SK-N-SH treated with all-trans-retinoic acid at 6 μM for 48 hours (cell line): ENCODE data around the gene TBX19.

Experiments used
- ATAC-seq: fragments of 200-7000 bp; cut with Tn5 transposase; 3 replicates; pipeline ENCODE4 v1.9.1; 2020; ENCODE audit warnings: mild to moderate bottlenecking, moderate library complexity
- ARNTL ChIP-seq: fragments of 450-650 bp; formaldehyde crosslinking; IDR thresholded peaks from 2 replicates; pipeline ENCODE4 v1.5.0; 2020; ENCODE audit warnings: low read depth, mild to moderate bottlenecking, moderate library complexity, borderline replicate concordance
- BACH2 ChIP-seq: fragments of 250-450 bp; sonication (Bioruptor Pico); IDR thresholded peaks from 2 replicates; pipeline ENCODE4 v1.9.0; 2021; ENCODE audit warnings: mild to moderate bottlenecking, borderline replicate concordance
- CREB5 ChIP-seq: fragments of 250-450 bp; sonication (Bioruptor Pico); IDR thresholded peaks from 2 replicates; pipeline ENCODE4 v1.5.1; 2020; ENCODE audit warnings: low read depth, mild to moderate bottlenecking, moderate library complexity
- CSDC2 ChIP-seq: fragments of 250-450 bp; sonication (Bioruptor Pico); IDR thresholded peaks from 2 replicates; pipeline ENCODE4 v1.5.0; 2020; ENCODE audit warnings: mild to moderate bottlenecking, moderate library complexity
- CSRNP3 ChIP-seq: fragments of 250-450 bp; sonication (Bioruptor Pico); IDR thresholded peaks from 2 replicates; pipeline ENCODE4 v1.5.1; 2021; ENCODE audit warnings: mild to moderate bottlenecking, moderate library complexity
- ESRRG ChIP-seq: fragments of 250-450 bp; sonication (Bioruptor Pico); IDR thresholded peaks from 2 replicates; pipeline ENCODE4 v1.6.1; 2021; ENCODE audit warnings: mild to moderate bottlenecking
- GLIS3 ChIP-seq: fragments of 250-450 bp; sonication (Bioruptor Pico); IDR thresholded peaks from 2 replicates; pipeline ENCODE4 v1.5.0; 2020; ENCODE audit warnings: mild to moderate bottlenecking, moderate library complexity
- ISL1 ChIP-seq: fragments of 250-450 bp; sonication (Bioruptor Pico); IDR thresholded peaks from 2 replicates; pipeline ENCODE4 v2.1.2; 2022; ENCODE audit warnings: mild to moderate bottlenecking, moderate library complexity
- OSR1 ChIP-seq: fragments of 250-450 bp; sonication (Bioruptor Pico); IDR thresholded peaks from 2 replicates; pipeline ENCODE4 v1.8.0; 2022; ENCODE audit warnings: moderate library complexity, mild to moderate bottlenecking, inconsistent platforms
- PATZ1 ChIP-seq: fragments of 250-450 bp; sonication (Bioruptor Pico); IDR thresholded peaks from 2 replicates; pipeline ENCODE4 v1.8.0; 2020; ENCODE audit warnings: mild to moderate bottlenecking, moderate library complexity, borderline replicate concordance
- POU6F1 ChIP-seq: fragments of 250-450 bp; sonication (Bioruptor Pico); IDR thresholded peaks from 2 replicates; pipeline ENCODE4 v1.8.0; 2021; ENCODE audit warnings: low read depth, mild to moderate bottlenecking, moderate library complexity, borderline replicate concordance
- PPARA ChIP-seq: fragments of 250-450 bp; sonication (Bioruptor Pico); IDR thresholded peaks from 2 replicates; pipeline ENCODE4 v1.5.0; 2020; ENCODE audit warnings: mild to moderate bottlenecking, borderline replicate concordance
- SNAI2 ChIP-seq: fragments of 250-450 bp; sonication (Bioruptor Pico); IDR thresholded peaks from 2 replicates; pipeline ENCODE4 v1.5.0; 2020; ENCODE audit warnings: mild to moderate bottlenecking, moderate library complexity
- TCF4 ChIP-seq: fragments of 250-450 bp; sonication (Bioruptor Pico); IDR thresholded peaks from 2 replicates; pipeline ENCODE4 v1.8.0; 2021; ENCODE audit warnings: mild to moderate bottlenecking, moderate library complexity, borderline replicate concordance
- TOX ChIP-seq: fragments of 250-450 bp; sonication (Bioruptor Pico); IDR thresholded peaks from 2 replicates; pipeline ENCODE4 v1.8.0; 2021; ENCODE audit warnings: mild to moderate bottlenecking, moderate library complexity, borderline replicate concordance
- ZC3H10 ChIP-seq: fragments of 250-450 bp; sonication (Bioruptor Pico); IDR thresholded peaks from 2 replicates; pipeline ENCODE4 v1.5.1; 2021; ENCODE audit warnings: mild to moderate bottlenecking, moderate library complexity
- ZFP3 ChIP-seq: fragments of 250-450 bp; sonication (Bioruptor Pico); IDR thresholded peaks from 2 replicates; pipeline ENCODE4 v1.5.0; 2020; ENCODE audit warnings: mild to moderate bottlenecking, moderate library complexity
- ZFP30 ChIP-seq: fragments of 450-650 bp; formaldehyde crosslinking; IDR thresholded peaks from 2 replicates; pipeline ENCODE4 v1.5.0; 2022; ENCODE audit warnings: mild to moderate bottlenecking, moderate library complexity
- ZNF565 ChIP-seq: fragments of 450-650 bp; formaldehyde crosslinking; conservative IDR thresholded peaks from 2 replicates; pipeline ENCODE4 v1.5.0; 2020; ENCODE audit warnings: low read depth, mild to moderate bottlenecking, moderate library complexity
- ZNF70 ChIP-seq: fragments of 450-650 bp; formaldehyde crosslinking; IDR thresholded peaks from 2 replicates; pipeline ENCODE4 v1.5.0; 2020; ENCODE audit warnings: mild to moderate bottlenecking, moderate library complexity
- ZNF8 ChIP-seq: fragments of 450-650 bp; formaldehyde crosslinking; IDR thresholded peaks from 2 replicates; pipeline ENCODE4 v1.5.0; 2020; ENCODE audit warnings: mild to moderate bottlenecking, moderate library complexity

The TBX19 gene

GRCh38 chr1:168331569-168331968, 50.9 kb downstream of the TBX19 start:
- ATAC-seq, result no peak

GRCh38 chr1:168333562-168334276, 53.0 kb downstream of the TBX19 start:
- no peak for TF ChIP-seq CREB5 (CRISPR knock-in tag)
- ATAC-seq, result no peak

More at GRCh38 chr1:168331569-168331968, 50.9 kb downstream of the TBX19 start:
- TF ChIP-seq ZFP3 (CRISPR knock-in tag) (no peak), POU6F1 (no peak), CSDC2 (CRISPR knock-in tag) (no peak), ESRRG (no peak), SNAI2 (CRISPR knock-in tag) (no peak), CREB5 (CRISPR knock-in tag) (no peak), ZC3H10 (CRISPR knock-in tag) (no peak), TOX (CRISPR knock-in tag) (no peak), ISL1 (CRISPR knock-in tag) (no peak), ZFP30 (no peak), TCF4 (no peak), CSRNP3 (CRISPR knock-in tag) (no peak), ARNTL (no peak), ZNF70 (CRISPR knock-in tag) (no peak), ZNF8 (no peak), PATZ1 (CRISPR knock-in tag) (no peak), OSR1 (CRISPR knock-in tag) (no peak), ZNF565 (no peak), PPARA (CRISPR knock-in tag) (no peak), GLIS3 (CRISPR knock-in tag) (no peak)

GRCh38 chr1:168335500-168335899, 54.8 kb downstream of the TBX19 start:
- ATAC-seq, result peak; percentile 58; the same call in 2 of the 3 replicates
- TF ChIP-seq BACH2 (CRISPR knock-in tag) (no peak), ARNTL (no peak), ZFP3 (CRISPR knock-in tag) (no peak), ZNF70 (CRISPR knock-in tag) (no peak), ZC3H10 (CRISPR knock-in tag) (no peak)
